ENCODE data around the gene EEFSEC. TPM values are rescaled to one million over a fixed set of nuclear protein-coding genes. Genes with fewer than 3 reads are reported as not detected.

The EEFSEC gene
- total and polyA plus RNA-seq, 11 donors: 17.5 to 48.0 (median 22.5) TPM

GRCh38 chr3:128446821-128447220 is 293.5 kb downstream of the EEFSEC start:
- Histone ChIP-seq H3K27ac (no peak overlapping the region), H3K36me3 (no peaks in the 10 kb centered on the region), H3K4me3 (no peak overlapping the region), H3K9me3 (no peaks in the 10 kb centered on the region), H3K27me3 (no peaks in the 10 kb centered on the region), H3K4me1 (no peaks in the 10 kb centered on the region)
- no peak for ATAC-seq
- TF ChIP-seq CTCF (IDR thresholded peaks at IDR 0.05) (no peak), POLR2A (IDR thresholded peaks at IDR 0.05) (no peak)
- intact Hi-C loops (cut with DNase I): no loop called here
- 85 to 100% (median 94%) methylated on average over 1 of the region's 1 CpG for WGBS, 4 donors
- no peak for DNase-seq

- no peak for ATAC-seq
- TF ChIP-seq POLR2A (IDR thresholded peaks at IDR 0.05) (no peak), CTCF (IDR thresholded peaks at IDR 0.05) (no peak)
- intact Hi-C loops (cut with DNase I): no loop called here
Observed at GRCh38 chr3:128447561-128448013, 294.3 kb downstream of the EEFSEC start.

GRCh38 chr3:128448491-128448890 is 295.2 kb downstream of the EEFSEC start:
- intact Hi-C loops (cut with DNase I): no loop called here
- no peaks in the 10 kb centered on the region for H3K27me3 ChIP-seq
- TF ChIP-seq CTCF (IDR thresholded peaks at IDR 0.05): no peak
- no peak for TF ChIP-seq POLR2A (IDR thresholded peaks at IDR 0.05)
- no peaks in the 10 kb centered on the region for H3K9me3 ChIP-seq
- H3K27ac ChIP-seq: no peak overlapping the region
- H3K36me3 ChIP-seq: no peaks in the 10 kb centered on the region
- 63 to 67% (median 65%) methylated on average over 6 of the region's 6 CpGs for WGBS, 4 donors
- H3K4me1 ChIP-seq: no peaks in the 10 kb centered on the region
- ATAC-seq (no peak), DNase-seq (no peak)
- no peak overlapping the region for H3K4me3 ChIP-seq

More at GRCh38 chr3:128447561-128448013, 294.3 kb downstream of the EEFSEC start:
- H3K9me3 ChIP-seq: no peaks in the 10 kb centered on the region
- 92 to 95% (median 94%) methylated on average over 3 of the region's 3 CpGs for WGBS, 4 donors
- no peaks in the 10 kb centered on the region for H3K27me3 ChIP-seq
- DNase-seq: no peak
- no peaks in the 10 kb centered on the region for H3K36me3 ChIP-seq
- H3K4me1 ChIP-seq: no peaks in the 10 kb centered on the region
- H3K4me3 ChIP-seq: no peak overlapping the region
- no peak overlapping the region for H3K27ac ChIP-seq

GRCh38 chr3:128449111-128449638 is 295.9 kb downstream of the EEFSEC start:
- no peak overlapping the region for H3K27ac ChIP-seq
- no peaks in the 10 kb centered on the region for H3K4me1 ChIP-seq
- intact Hi-C loops (cut with DNase I): no loop called here
- DNase-seq (no peak), ATAC-seq (no peak)
- H3K36me3 ChIP-seq: no peaks in the 10 kb centered on the region
- no peak overlapping the region for H3K4me3 ChIP-seq
- WGBS, 4 donors: 68 to 90% (median 82%) methylated on average over 6 of the region's 6 CpGs
- H3K9me3 ChIP-seq: no peaks in the 10 kb centered on the region
- H3K27me3 ChIP-seq: peaks cover 0 to under 1% (median 0%) of the 10 kb centered on the region in 9 donors
- TF ChIP-seq CTCF (IDR thresholded peaks at IDR 0.05): no peak
- no peak for TF ChIP-seq POLR2A (IDR thresholded peaks at IDR 0.05)
